Hair follicular keratinocyte (primary cell): Measurements from ENCODE around the gene ZNF606. TPM values are rescaled to one million over a fixed set of nuclear protein-coding genes. Genes with fewer than 3 reads are reported as not detected.

Experiments used
- total RNA-seq: library from RNA; depleted of rRNA; stranded (reverse); fragments of >200 nt; gene quantifications from 2 replicates; pipeline ENCODE4 v1.2.3, GENCODE V29; 2015

Gene ZNF606
- 7.0 and 12.2 TPM in 2 replicates for total RNA-seq

GRCh38 chr19:58002384-58003173 is at the start of gene ZNF606:
TSS of gene ZNF606 (minus strand) at chr19:58002820. CDS start at chr19:58001319, 1,501 bp downstream.

GRCh38 chr19:58033741-58034476 is 31.3 kb upstream of the ZNF606 start, which contains the start of gene ZSCAN1:
TSS of gene ZSCAN1 (plus strand) at chr19:58034025. CDS start at chr19:58037837, 3,812 bp downstream.

GRCh38 chr19:57974434-57974833 is 28.2 kb downstream of the ZNF606 start, which contains the start of gene C19orf18:
TSS of gene C19orf18 (minus strand) at chr19:57974534. CDS start at chr19:57974432, 102 bp downstream.

GRCh38 chr19:57947419-57948134 is 55.0 kb downstream of the ZNF606 start, which contains the start of gene ZNF256:
TSS of gene ZNF256 (minus strand) at chr19:57947706. CDS start at chr19:57947474, 232 bp downstream.

GRCh38 chr19:57934820-57935665 is 67.6 kb downstream of the ZNF606 start, which contains the start of gene ZNF418:
TSS of gene ZNF418 (minus strand) at chr19:57935402. CDS start at chr19:57933822, 1,580 bp downstream.

Other genes with a start within 250 kb of the ZNF606 start
- gene ZNF586, start 233.1 kb downstream of the ZNF606 start, total RNA-seq = 4.2 and 7.3 TPM in 2 replicates
- 3.0 and 6.2 TPM in 2 replicates for gene ZNF552, start 187.9 kb downstream of the ZNF606 start, total RNA-seq
- 8.0 and 15.1 TPM in 2 replicates for gene ZNF587B, start 172.5 kb downstream of the ZNF606 start, total RNA-seq
- 6.6 and 9.5 TPM in 2 replicates for gene ZNF587, start 153.0 kb downstream of the ZNF606 start, total RNA-seq
- 2.3 and 5.2 TPM in 2 replicates for gene ZNF814, start 113.8 kb downstream of the ZNF606 start, total RNA-seq
- 3.7 and 4.4 TPM in 2 replicates for gene ZNF417, start 86.2 kb downstream of the ZNF606 start, total RNA-seq
- 1.4 and 2.0 TPM in 2 replicates for gene ZNF418, start 67.4 kb downstream of the ZNF606 start, total RNA-seq
- gene ZNF256, start 55.1 kb downstream of the ZNF606 start, total RNA-seq = 1.6 and 2.9 TPM in 2 replicates
- 0.49 and 0.55 TPM in 2 replicates for gene C19orf18, start 28.3 kb downstream of the ZNF606 start, total RNA-seq
- not detected in 2 replicates for gene ZSCAN1, start 31.2 kb upstream of the ZNF606 start, total RNA-seq
- 0.46 and 3.0 TPM in 2 replicates for gene ZNF135, start 56.5 kb upstream of the ZNF606 start, total RNA-seq
- 23.6 and 37.2 TPM in 2 replicates for gene ZSCAN18, start 95.4 kb upstream of the ZNF606 start, total RNA-seq
- gene ZNF329, start 148.0 kb upstream of the ZNF606 start, total RNA-seq = 4.1 and 8.4 TPM in 2 replicates
- 24.4 and 26.9 TPM in 2 replicates for gene ZNF274, start 180.2 kb upstream of the ZNF606 start, total RNA-seq
- gene ZNF544, start 226.1 kb upstream of the ZNF606 start, total RNA-seq = 49.7 and 57.3 TPM in 2 replicates